Keratinocyte (primary cell): Measurements from ENCODE around the gene PAX5. TPM values are rescaled to one million over a fixed set of nuclear protein-coding genes. Genes with fewer than 3 reads are reported as not detected.

Experiments used
- DNase-seq: peaks from one replicate; pipeline ENCODE4 v3.0.0-alpha.2; 2011; ENCODE audit warnings: low read depth, missing footprints, low spot score
- FAIRE-seq: peaks from 2 replicates; lab custom pipeline; 2011; peaks lifted over from hg19 to GRCh38; lab: Jason Lieb, UNC
- H2AFZ ChIP-seq: 2 replicates; pipeline ENCODE4 v1.6.0; 2012; ENCODE audit warnings: low read length, control low read depth, inconsistent platforms; ENCODE audit not compliant: control insufficient read depth
- H3K27ac ChIP-seq: 2 replicates; pipeline ENCODE4 v1.5.1; 2011; ENCODE audit warnings: low read length; ENCODE audit not compliant: control insufficient read depth, insufficient read depth
- H3K27me3 ChIP-seq: 3 replicates; pipeline ENCODE4 v1.6.0; 2011; ENCODE audit warnings: low read length; ENCODE audit not compliant: control insufficient read depth, insufficient read depth; ENCODE audit errors: extremely low read depth
- H3K36me3 ChIP-seq, 2 experiments: 2 replicates in 1 of 2; 3 replicates in 1 of 2; pipeline ENCODE4 v1.5.1; 2011; ENCODE audit warnings: low read length in 2 of 2, mild to moderate bottlenecking in 1 of 2; ENCODE audit not compliant: control insufficient read depth in 2 of 2, insufficient read depth in 2 of 2; ENCODE audit errors: extremely low read depth in 1 of 2
- H3K4me1 ChIP-seq: 3 replicates; pipeline ENCODE4 v1.5.1; 2011; ENCODE audit warnings: low read length; ENCODE audit not compliant: control insufficient read depth, insufficient read depth; ENCODE audit errors: extremely low read depth
- H3K4me2 ChIP-seq: 3 replicates; pipeline ENCODE4 v1.6.0; 2011; ENCODE audit warnings: low read depth, low read length; ENCODE audit not compliant: control insufficient read depth, insufficient read depth; ENCODE audit errors: extremely low read depth
- H3K4me3 ChIP-seq, 3 experiments: fragments of 200-600 bp in 1 of 3; sonication (generic) in 1 of 3; 2 replicates in 2 of 3; 3 replicates in 1 of 3; pipeline ENCODE4 v1.5.1; 2011 to 2016; ENCODE audit warnings: low read length in 3 of 3, mild to moderate bottlenecking in 3 of 3, control low read depth in 2 of 3, inconsistent platforms in 1 of 3, low read depth in 1 of 3, mixed read lengths in 1 of 3, mixed run types in 1 of 3, moderate library complexity in 1 of 3; ENCODE audit not compliant: control insufficient read depth in 2 of 3, insufficient read depth in 2 of 3; ENCODE audit errors: extremely low read depth in 1 of 3
- H3K79me2 ChIP-seq: 2 replicates; pipeline ENCODE4 v1.6.0; 2012; ENCODE audit warnings: low read length; ENCODE audit not compliant: control insufficient read depth, insufficient read depth
- H3K9ac ChIP-seq: 3 replicates; pipeline ENCODE4 v1.6.0; 2011; ENCODE audit warnings: low read length; ENCODE audit not compliant: control insufficient read depth, insufficient read depth; ENCODE audit errors: extremely low read depth
- H3K9me1 ChIP-seq: 3 replicates; pipeline ENCODE4 v1.6.0; 2011; ENCODE audit warnings: low read length; ENCODE audit not compliant: control insufficient read depth, insufficient read depth; ENCODE audit errors: extremely low read depth
- H3K9me3 ChIP-seq: 2 replicates; pipeline ENCODE4 v1.5.1; 2012; ENCODE audit warnings: low read depth, low read length; ENCODE audit not compliant: control insufficient read depth
- H4K20me1 ChIP-seq: 3 replicates; pipeline ENCODE4 v1.6.0; 2011; ENCODE audit warnings: low read length; ENCODE audit not compliant: control insufficient read depth, insufficient read depth; ENCODE audit errors: extremely low read depth
- CTCF ChIP-seq, 3 experiments: IDR thresholded peaks in 1 of 3; conservative IDR thresholded peaks in 1 of 3; optimal IDR thresholded peaks in 1 of 3; 2 replicates in 2 of 3; 3 replicates in 1 of 3; pipeline versions ENCODE3 to v1.5.1; 2011; ENCODE audit warnings: low read length in 3 of 3, mild to moderate bottlenecking in 3 of 3, moderate library complexity in 2 of 3, control low read depth in 1 of 3, inconsistent platforms in 1 of 3; ENCODE audit not compliant: insufficient read depth in 2 of 3; ENCODE audit errors: extremely low read depth in 1 of 3
- EZH2 ChIP-seq: IDR thresholded peaks from one replicate; pipeline ENCODE4 v1.6.1; 2012; ENCODE audit warnings: inconsistent platforms, mild to moderate bottlenecking, low read length, moderate library complexity
- dilution Hi-C: fragments of 300-500 bp; cut with MboI; formaldehyde crosslinking; loops from one replicate; pipeline ENCODE4 v1.7.0; 2020; ENCODE audit warnings: low sequenced_read_pairs; ENCODE audit not compliant: extremely low pct_ligation_motif_present
- polyA plus RNA-seq, 5 experiments: library from polyadenylated mRNA; depleted of rRNA in 3 of 5; stranded (reverse) in 3 of 5; stranded (forward) in 1 of 5; unstranded in 1 of 5; fragments of >200 nt; gene quantifications; 1 replicate in 1 of 5; 2 replicates in 3 of 5; 3 replicates in 1 of 5; pipeline versions ENCODE4 v1.2.1 to v1.2.3, GENCODE V29; 2011 to 2012; ENCODE audit warnings: missing spikeins in 2 of 5, low read depth in 1 of 5, low replicate concordance in 1 of 5

Gene PAX5
- polyA plus RNA-seq, 1 donor (not counting 4 experiments of a cell fraction or from before 2014, with no cell fraction given): not detected

- H3K36me3 ChIP-seq: no peaks in the 10 kb centered on the region
- no peaks in the 10 kb centered on the region for H3K27me3 ChIP-seq
- no peaks in the 10 kb centered on the region for H3K9me3 ChIP-seq
- no peaks in the 10 kb centered on the region for H3K9me1 ChIP-seq
- H3K27ac ChIP-seq: no peak overlapping the region
- H3K4me3 ChIP-seq: no peak overlapping the region
- H2AFZ ChIP-seq: no peak overlapping the region
- DNase-seq (no peak), FAIRE-seq (no peak)
- H3K4me2 ChIP-seq: no peak overlapping the region
- H3K4me1 ChIP-seq: peaks cover 11% of the 10 kb centered on the region
- dilution Hi-C loops: no loop called here
- TF ChIP-seq CTCF (optimal IDR thresholded peaks at IDR 0.05 in 1 of 3, IDR thresholded peaks at IDR 0.05 in 1 of 3, conservative IDR thresholded peaks at IDR 0.05 in 1 of 3; ENCODE audit: extremely low read depth in 1 of 3, insufficient read depth in 2 of 3, low read length in 3 of 3) (no peak), EZH2 (no peak)
- H4K20me1 ChIP-seq: no peaks in the 10 kb centered on the region
- no peaks in the 10 kb centered on the region for H3K79me2 ChIP-seq
- H3K9ac ChIP-seq: no peak overlapping the region
Observed at GRCh38 chr9:36937346-36937745, 96.7 kb downstream of the PAX5 start.

DNA sequence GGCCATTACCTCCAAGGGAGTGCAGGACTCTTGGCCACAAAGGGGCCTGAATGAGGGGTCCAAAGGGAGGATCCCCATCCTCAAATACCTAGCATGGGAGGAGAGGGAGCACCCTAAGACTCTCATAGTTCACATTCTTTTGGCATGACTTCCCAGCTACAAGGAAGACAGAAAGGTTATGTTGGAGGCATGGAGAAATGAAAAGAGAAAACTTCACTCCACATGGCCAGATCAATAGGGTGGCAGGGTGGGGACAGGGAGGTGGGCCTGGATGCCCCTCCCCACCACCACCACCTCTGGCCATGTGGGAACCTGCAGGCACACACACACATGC, 97.6 kb downstream of the PAX5 start:
- Histone ChIP-seq H2AFZ (no peak overlapping the region), H3K27ac (no peak overlapping the region), H3K9me1 (no peaks in the 10 kb centered on the region), H3K9ac (no peak overlapping the region), H4K20me1 (no peaks in the 10 kb centered on the region), H3K27me3 (no peaks in the 10 kb centered on the region), H3K79me2 (no peaks in the 10 kb centered on the region), H3K9me3 (no peaks in the 10 kb centered on the region), H3K4me2 (peak overlapping the region; percentile 2), H3K4me3 (no peak overlapping the region), H3K4me1 (peaks cover 11% of the 10 kb centered on the region), H3K36me3 (no peaks in the 10 kb centered on the region)
- FAIRE-seq: peak; percentile 66
- dilution Hi-C loops: no loop called here
- DNase-seq: no peak
- no peak for TF ChIP-seq CTCF (optimal IDR thresholded peaks at IDR 0.05 in 1 of 3, IDR thresholded peaks at IDR 0.05 in 1 of 3, conservative IDR thresholded peaks at IDR 0.05 in 1 of 3; ENCODE audit: extremely low read depth in 1 of 3, insufficient read depth in 2 of 3, low read length in 3 of 3)
- TF ChIP-seq EZH2: no peak
